Head of caudate nucleus (tissue), 42 donors: ENCODE results near the gene LITAF.
"Not testable (repeated sequence)": the region's sequence is repeated elsewhere in the genome, so short reads cannot be mapped to it uniquely, and the experiment has no call there.

ENCODE experiments used
- DNase-seq, 42 donors: peaks; one replicate each; pipeline versions ENCODE4 v3.0.0 to v3.0.0-alpha.2; 2020 to 2021; ENCODE audit warnings: mixed read lengths in 7 of 42
- intact Hi-C: fragments of 100-400 bp; cut with DNase I; formaldehyde crosslinking; loops from one replicate; pipeline ENCODE4 v1.15.0; 2022

Gene LITAF

DNA sequence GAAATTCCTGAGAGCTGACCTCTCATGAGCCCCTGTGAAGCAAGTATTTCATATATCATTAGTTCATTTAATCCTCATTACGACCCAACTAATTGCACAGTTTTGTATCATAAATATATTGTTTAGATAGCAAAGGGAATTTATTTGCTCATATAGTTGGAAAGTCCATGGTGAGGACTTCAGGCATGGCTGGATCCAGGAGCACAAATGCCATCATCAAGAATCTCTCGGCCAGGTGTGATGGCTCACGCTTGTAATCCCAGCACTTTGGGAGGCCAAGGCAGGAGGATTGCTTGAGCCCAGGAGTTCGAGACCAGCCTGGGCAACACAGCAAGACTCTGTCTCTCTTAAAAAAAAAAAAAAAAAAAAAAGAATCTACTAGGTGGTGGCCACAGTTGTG, 17.6 kb upstream of the LITAF start:
- DNase-seq, intact Hi-C loops: not testable (repeated sequence)

DNA sequence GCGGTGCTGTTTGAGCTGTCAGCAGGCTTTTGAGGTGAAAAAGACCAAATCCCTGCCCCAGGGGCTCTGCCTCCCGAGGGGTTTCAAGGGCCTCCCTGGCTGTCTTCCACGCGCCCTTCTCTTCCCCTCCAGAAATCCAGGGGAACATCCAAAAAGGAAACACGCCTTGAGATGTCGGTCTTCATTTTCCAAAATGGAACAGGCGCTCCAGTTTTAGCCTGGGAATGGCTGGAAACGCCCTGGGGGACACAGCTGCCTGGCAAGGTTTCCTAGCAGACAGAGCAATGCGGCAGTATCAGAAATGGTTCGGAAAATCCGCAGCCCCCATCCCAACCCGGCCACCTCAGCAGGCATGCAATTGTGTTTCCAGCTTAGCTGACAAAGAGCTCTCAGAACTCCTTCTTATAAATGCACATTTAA, 16.6 kb upstream of the LITAF start:
- intact Hi-C loops, result no loop called here
- DNase-seq, result no peak

- intact Hi-C loops, result no loop called here
- no peak for DNase-seq
Measured at GRCh38 chr16:11602321-11602720, 15.6 kb upstream of the LITAF start.

- DNase-seq, result no peak
- intact Hi-C loops, result no loop called here
Measured at GRCh38 chr16:11601911-11602310, 15.2 kb upstream of the LITAF start.

DNA sequence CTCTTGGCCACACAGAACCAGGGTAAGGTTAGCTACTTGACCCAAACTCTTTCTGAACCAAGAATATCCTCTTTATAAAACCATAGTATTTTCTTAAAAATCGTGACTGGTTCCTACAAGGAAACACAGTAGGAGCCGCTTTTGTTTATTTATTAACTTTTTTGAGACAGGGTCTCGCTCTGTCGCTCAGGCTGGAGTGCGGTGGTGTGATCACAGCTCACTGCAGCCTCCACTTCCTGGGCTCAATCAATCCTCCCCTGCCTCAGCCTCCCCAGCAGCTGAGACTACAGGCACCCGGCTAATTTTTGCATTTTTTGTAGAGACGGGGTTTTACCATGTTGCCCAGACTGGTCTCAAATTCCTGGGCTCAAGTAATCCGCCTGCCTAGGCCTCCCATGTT, 14.7 kb upstream of the LITAF start:
- DNase-seq, result no peak
- intact Hi-C loops, result no loop called here

DNA sequence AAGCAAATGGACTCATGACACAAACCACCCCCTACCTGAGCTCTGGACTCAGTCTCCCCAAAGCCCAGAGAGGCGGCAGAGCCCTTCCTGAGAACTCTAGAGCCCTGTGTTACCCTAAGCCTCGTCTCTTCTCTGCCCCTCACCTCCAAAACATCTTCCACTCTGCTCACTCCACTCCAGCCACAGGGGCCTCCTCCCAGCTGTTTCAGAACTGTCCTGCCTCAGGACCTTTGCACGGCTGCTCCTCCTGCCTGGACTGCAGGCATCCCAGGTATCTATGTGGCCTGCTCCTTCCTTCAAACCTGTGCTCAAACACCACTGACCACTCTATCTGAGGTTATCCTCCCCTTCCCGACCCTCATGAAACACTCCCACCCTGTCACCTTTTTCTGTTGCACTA, 12.9 kb upstream of the LITAF start:
- intact Hi-C loops, result no loop called here
- DNase-seq, result no peak

- no peak for DNase-seq
- intact Hi-C loops, result no loop called here
Measured at GRCh38 chr16:11597235-11598095, 10.7 kb upstream of the LITAF start.

DNA sequence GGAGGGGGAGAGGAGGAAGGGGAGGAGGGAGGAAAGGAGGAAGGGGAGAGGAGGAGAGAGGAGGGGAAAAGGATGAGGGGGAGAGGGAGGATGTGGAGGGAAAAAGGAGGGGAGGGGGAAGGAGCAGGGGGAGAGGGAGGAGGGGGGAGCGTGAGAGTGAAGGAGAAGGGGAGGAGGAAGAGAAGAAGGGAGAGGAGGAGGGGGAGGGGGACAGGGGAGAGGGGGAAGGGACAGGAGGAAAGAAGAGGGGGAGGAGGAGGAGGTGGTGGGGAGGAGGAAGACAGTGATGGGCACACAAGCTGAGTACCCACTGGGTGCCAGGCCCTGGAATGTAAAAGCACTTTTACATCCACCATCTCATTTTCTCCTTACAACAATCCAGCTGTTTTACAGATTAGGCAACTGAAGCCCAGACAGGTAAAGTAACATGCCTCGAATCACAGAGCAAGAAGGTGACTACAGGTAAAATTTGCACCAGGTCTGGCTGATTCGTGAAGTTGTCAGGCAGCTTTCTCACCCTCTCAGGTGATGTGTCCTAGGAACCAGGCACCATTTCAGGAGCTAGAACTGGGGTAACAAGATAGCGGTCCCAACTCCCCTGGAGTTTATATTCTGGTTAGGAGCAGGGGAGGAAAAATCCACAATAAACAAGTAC, 10.0 kb upstream of the LITAF start:
- DNase-seq, result no peak
- intact Hi-C loops, result no loop called here

- no peak for DNase-seq
- intact Hi-C loops, result no loop called here
Measured at GRCh38 chr16:11593581-11593980, 6.9 kb upstream of the LITAF start.

- DNase-seq, intact Hi-C loops: not testable (repeated sequence)
Measured at GRCh38 chr16:11593076-11593475, 6.4 kb upstream of the LITAF start.

- intact Hi-C loops, DNase-seq: not testable (repeated sequence)
Measured at GRCh38 chr16:11591630-11592029, 4.9 kb upstream of the LITAF start.

- no peak for DNase-seq
- intact Hi-C loops, result no loop called here
Measured at GRCh38 chr16:11589198-11589550, 2.5 kb upstream of the LITAF start.

GRCh38 chr16:11588321-11589197, 1.8 kb upstream of the LITAF start:
- intact Hi-C loops, result no loop called here
- DNase-seq, result no peak

- DNase-seq, result no peak
- intact Hi-C loops, result no loop called here
Measured at GRCh38 chr16:11587643-11588247, 1.0 kb upstream of the LITAF start.

GRCh38 chr16:11586378-11586855, 302 bp downstream of the LITAF start:
- peak in 2 of 42 donors; percentile 9 to 52 for DNase-seq
- intact Hi-C loops, result no loop called here

DNA sequence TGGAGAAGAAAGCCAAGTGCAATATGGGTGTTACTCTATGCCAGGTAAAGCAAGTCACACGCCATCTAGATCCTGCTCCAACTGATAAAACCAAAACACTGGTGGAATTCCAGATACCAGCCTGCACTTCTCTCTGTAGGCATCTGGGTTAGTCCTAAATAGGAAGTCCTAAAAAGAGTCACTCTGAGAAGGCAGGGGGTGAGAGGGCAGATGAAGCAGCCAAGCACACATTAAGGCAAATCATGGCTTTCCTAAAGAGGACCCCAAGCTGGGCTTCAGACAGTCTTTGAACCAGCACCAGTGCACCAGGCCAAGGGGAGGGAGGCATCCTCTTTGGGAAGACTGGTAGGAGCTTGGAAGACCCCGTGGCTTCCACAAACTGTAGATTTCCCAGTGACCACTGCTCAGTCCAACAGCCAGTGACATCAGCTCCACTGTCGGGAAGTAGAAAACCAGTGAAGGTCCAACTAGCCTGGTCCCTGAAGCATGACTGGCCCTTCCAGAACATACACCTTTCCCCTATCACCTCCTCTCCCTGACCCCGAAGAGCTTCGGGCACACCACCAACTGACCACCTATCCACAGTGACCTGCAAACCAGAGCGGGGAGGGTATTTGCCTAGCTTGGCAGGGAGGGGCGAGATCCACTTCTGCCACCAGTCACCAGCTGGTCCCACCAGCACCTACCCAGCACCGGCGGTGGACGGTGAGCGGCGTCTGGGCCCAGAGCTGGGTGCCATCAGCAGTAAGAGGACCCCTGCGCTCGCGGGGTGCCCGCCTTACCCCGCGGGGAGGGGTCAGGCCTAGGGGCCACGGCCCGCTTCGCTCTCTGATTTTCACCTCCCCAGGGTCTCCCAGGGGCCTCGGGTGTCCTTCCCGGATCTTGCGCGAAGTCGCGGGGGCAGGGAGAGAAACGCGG, 1.0 kb downstream of the LITAF start:
- intact Hi-C loops, result no loop called here
- peak in 11 of 42 donors; percentile 17 to 66 (median 33) for DNase-seq

- intact Hi-C loops, result no loop called here
- DNase-seq, result peak in 1 of 42 donors; percentile 27
Measured at GRCh38 chr16:11583889-11584565, 2.7 kb downstream of the LITAF start.

DNA sequence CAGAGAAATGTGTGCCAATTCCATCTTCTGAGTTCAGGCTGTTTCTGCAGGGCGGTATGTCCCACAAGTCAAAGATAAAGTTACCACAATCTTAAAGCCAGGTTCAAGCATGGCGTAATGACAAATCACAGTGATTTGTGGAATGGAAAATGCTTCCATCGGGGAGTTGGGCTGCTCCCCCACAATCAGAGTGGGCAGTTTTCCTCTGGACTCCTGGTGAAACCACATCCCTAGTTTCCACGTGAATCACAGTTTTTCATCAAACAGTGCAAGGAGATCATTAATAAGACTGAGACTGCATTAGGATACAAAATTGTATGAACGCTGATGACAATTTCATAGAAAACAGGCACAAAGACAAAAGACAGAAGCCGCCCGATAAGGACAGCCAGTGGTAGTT, 3.6 kb downstream of the LITAF start:
- intact Hi-C loops, result no loop called here
- DNase-seq, result no peak
